Measurements from ENCODE around the gene APOA4. TPM values are rescaled to one million over a fixed set of nuclear protein-coding genes. Genes with fewer than 3 reads are reported as not detected.

The APOA4 gene
- total and polyA plus RNA-seq, 2 donors (not counting 3 experiments of a cell fraction or from before 2014, with no cell fraction given), result not detected

DNA sequence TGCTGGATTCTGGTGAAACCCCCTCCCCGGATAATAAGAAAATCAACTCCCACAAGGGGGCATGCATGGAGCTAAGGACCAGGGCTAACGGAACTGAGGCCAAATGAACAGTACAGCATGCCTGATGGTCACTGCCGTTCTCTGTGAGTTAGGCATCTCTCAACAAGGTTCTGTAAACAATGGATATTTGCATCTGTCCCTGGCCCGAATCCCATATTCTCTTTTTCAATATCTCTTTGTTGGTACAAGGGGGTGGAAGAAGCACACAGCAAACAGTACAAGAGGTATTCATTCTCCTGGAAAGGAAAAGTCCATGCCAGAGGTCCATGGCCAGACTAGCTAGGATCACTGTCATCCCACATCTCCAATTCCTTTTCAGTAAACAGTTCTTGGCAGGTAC is 46.5 kb upstream of the APOA4 start:
- no peak overlapping the region for H3K4me3 ChIP-seq (replicated peaks in 1 of 3; ENCODE audit: insufficient read depth in 1 of 3, low read depth in 1 of 3, low read length in 3 of 3)
- BruUV-seq (replicated peaks), result no TSS peak
- H2AFZ ChIP-seq (ENCODE audit: low read depth, low read length), result no peak overlapping the region
- ChIA-PET CTCF (interaction anchor here (1.2 kb wide), 1 partner anchor 78 kb away, joined by 3 read pairs; the partner anchor contains the start of gene APOA5), POLR2A (no interaction called here)
- H3K27me3 ChIP-seq (ENCODE audit: control insufficient read depth in 2 of 2, insufficient read depth in 2 of 2, low read length in 2 of 2), result no peaks in the 10 kb centered on the region
- no peaks in the 10 kb centered on the region for H3K9me1 ChIP-seq (replicated peaks; ENCODE audit: control insufficient read depth, extremely low read depth, insufficient read depth, low read length)
- no peak overlapping the region for H3K27ac ChIP-seq (ENCODE audit: insufficient read depth, low read depth, low read length)
- intact Hi-C loops (cut with micrococcal nuclease), result loop anchor here (5.0 kb wide), 1 partner anchor 77 kb away; the partner anchor contains the start of gene APOA5
- H3K36me3 ChIP-seq (ENCODE audit: control insufficient read depth in 2 of 2, extremely low read depth in 1 of 2, insufficient read depth in 2 of 2, low read length in 2 of 2), result peaks cover 6 to 11% of the 10 kb centered on the region in 2 experiments
- H3K9me3 ChIP-seq (replicated peaks; ENCODE audit: control insufficient read depth, insufficient read depth, low read length), result no peaks in the 10 kb centered on the region
- H3K4me1 ChIP-seq (ENCODE audit: control insufficient read depth, extremely low read depth, insufficient read depth, low read length), result peaks cover 6% of the 10 kb centered on the region
- no peak for TF ChIP-seq EZH2 (IDR thresholded peaks at IDR 0.05; ENCODE audit: borderline replicate concordance, low read depth, low read length, severe bottlenecking)
- TF ChIP-seq, protein P1, sequence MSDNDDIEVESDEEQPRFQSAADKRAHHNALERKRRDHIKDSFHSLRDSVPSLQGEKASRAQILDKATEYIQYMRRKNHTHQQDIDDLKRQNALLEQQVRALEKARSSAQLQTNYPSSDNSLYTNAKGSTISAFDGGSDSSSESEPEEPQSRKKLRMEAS (IDR thresholded peaks at IDR 0.05; ENCODE audit: insufficient read depth, insufficient read length), result no peak
- TF ChIP-seq POLR2AphosphoS5 (IDR thresholded peaks at IDR 0.05; ENCODE audit: insufficient read depth, low read depth, low read length), result no peak
- no peak overlapping the region for H3K4me2 ChIP-seq (ENCODE audit: insufficient read depth, low read length)
- dilution Hi-C loops (cut with MboI; ENCODE audit: extremely low pct_ligation_motif_present, low sequenced_read_pairs), result no loop called here
- no peak for FAIRE-seq
- DNase-seq (ENCODE audit: low read depth, low spot score), result no peak
- H3K79me2 ChIP-seq (ENCODE audit: control insufficient read depth, insufficient read depth, low read length), result no peaks in the 10 kb centered on the region
- H4K20me1 ChIP-seq (replicated peaks; ENCODE audit: control insufficient read depth, extremely low read depth, insufficient read depth, low read length), result no peaks in the 10 kb centered on the region
- H3K9ac ChIP-seq (replicated peaks; ENCODE audit: extremely low read depth, insufficient read depth, low read length), result no peak overlapping the region

DNA sequence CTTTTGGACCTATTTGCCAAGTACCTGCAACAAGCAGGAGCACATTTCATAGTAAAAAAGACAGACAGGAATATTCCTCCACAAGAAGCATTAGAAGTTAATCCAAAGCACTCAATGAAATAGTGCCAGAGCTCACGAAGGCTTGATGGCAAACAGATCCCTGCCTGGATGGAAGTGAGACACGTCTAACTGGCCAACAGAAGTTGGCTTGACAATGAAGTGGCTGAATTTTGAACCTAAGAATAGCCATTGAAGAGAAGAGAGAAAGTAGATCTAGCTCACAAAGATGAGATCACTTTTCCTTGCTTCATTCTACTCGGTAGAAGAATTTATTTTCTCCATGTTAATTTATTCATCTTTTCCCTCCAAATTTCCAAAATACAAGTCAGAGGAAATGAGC is 45.0 kb upstream of the APOA4 start:
- Histone ChIP-seq H3K36me3 (ENCODE audit: control insufficient read depth in 2 of 2, extremely low read depth in 1 of 2, insufficient read depth in 2 of 2, low read length in 2 of 2) (peaks cover 6 to 11% of the 10 kb centered on the region in 2 experiments), H3K27ac (ENCODE audit: insufficient read depth, low read depth, low read length) (no peak overlapping the region), H3K4me1 (ENCODE audit: control insufficient read depth, extremely low read depth, insufficient read depth, low read length) (peaks cover 6% of the 10 kb centered on the region), H3K9me1 (replicated peaks; ENCODE audit: control insufficient read depth, extremely low read depth, insufficient read depth, low read length) (no peaks in the 10 kb centered on the region), H3K9ac (replicated peaks; ENCODE audit: extremely low read depth, insufficient read depth, low read length) (no peak overlapping the region), H2AFZ (ENCODE audit: low read depth, low read length) (no peak overlapping the region), H3K4me3 (replicated peaks in 1 of 3; ENCODE audit: insufficient read depth in 1 of 3, low read depth in 1 of 3, low read length in 3 of 3) (no peak overlapping the region), H4K20me1 (replicated peaks; ENCODE audit: control insufficient read depth, extremely low read depth, insufficient read depth, low read length) (no peaks in the 10 kb centered on the region), H3K9me3 (replicated peaks; ENCODE audit: control insufficient read depth, insufficient read depth, low read length) (no peaks in the 10 kb centered on the region), H3K27me3 (ENCODE audit: control insufficient read depth in 2 of 2, insufficient read depth in 2 of 2, low read length in 2 of 2) (no peaks in the 10 kb centered on the region), H3K79me2 (ENCODE audit: control insufficient read depth, insufficient read depth, low read length) (no peaks in the 10 kb centered on the region), H3K4me2 (ENCODE audit: insufficient read depth, low read length) (no peak overlapping the region)
- no TSS peak for BruUV-seq (replicated peaks)
- FAIRE-seq (no peak), DNase-seq (ENCODE audit: low read depth, low spot score) (no peak)
- dilution Hi-C loops (cut with MboI; ENCODE audit: extremely low pct_ligation_motif_present, low sequenced_read_pairs) (no loop called here), intact Hi-C loops (cut with micrococcal nuclease) (loop anchor here (5.0 kb wide), 1 partner anchor 76 kb away; the partner anchor contains the start of gene APOA5)
- CTCF ChIA-PET, result interaction anchor here (0.8 to 0.9 kb wide), 2 partner anchors 12 to 77 kb away, joined by 3 read pairs; partner anchors contain the start of gene APOA5
- TF ChIP-seq JUN (IDR thresholded peaks at IDR 0.05; ENCODE audit: borderline replicate concordance, insufficient read depth, insufficient read length, low read depth) (no peak), POLR2A (IDR thresholded peaks at IDR 0.05; ENCODE audit: low read depth, low read length) (no peak), MYC (IDR thresholded peaks at IDR 0.05; ENCODE audit: low read depth, low read length) (no peak), EZH2 (IDR thresholded peaks at IDR 0.05; ENCODE audit: borderline replicate concordance, low read depth, low read length, severe bottlenecking) (no peak), POLR2AphosphoS5 (IDR thresholded peaks at IDR 0.05; ENCODE audit: insufficient read depth, low read depth, low read length) (no peak), FOS (IDR thresholded peaks at IDR 0.05; ENCODE audit: borderline replicate concordance, insufficient read depth, low read length) (no peak), GATA2 (IDR thresholded peaks at IDR 0.05; ENCODE audit: insufficient read depth, insufficient read length, low read depth, low read length) (no peak)
- TF ChIP-seq, protein P2, sequence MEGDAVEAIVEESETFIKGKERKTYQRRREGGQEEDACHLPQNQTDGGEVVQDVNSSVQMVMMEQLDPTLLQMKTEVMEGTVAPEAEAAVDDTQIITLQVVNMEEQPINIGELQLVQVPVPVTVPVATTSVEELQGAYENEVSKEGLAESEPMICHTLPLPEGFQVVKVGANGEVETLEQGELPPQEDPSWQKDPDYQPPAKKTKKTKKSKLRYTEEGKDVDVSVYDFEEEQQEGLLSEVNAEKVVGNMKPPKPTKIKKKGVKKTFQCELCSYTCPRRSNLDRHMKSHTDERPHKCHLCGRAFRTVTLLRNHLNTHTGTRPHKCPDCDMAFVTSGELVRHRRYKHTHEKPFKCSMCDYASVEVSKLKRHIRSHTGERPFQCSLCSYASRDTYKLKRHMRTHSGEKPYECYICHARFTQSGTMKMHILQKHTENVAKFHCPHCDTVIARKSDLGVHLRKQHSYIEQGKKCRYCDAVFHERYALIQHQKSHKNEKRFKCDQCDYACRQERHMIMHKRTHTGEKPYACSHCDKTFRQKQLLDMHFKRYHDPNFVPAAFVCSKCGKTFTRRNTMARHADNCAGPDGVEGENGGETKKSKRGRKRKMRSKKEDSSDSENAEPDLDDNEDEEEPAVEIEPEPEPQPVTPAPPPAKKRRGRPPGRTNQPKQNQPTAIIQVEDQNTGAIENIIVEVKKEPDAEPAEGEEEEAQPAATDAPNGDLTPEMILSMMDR (IDR thresholded peaks at IDR 0.05; ENCODE audit: extremely low read depth in 1 of 2, insufficient read depth in 1 of 2, low read depth in 1 of 2, low read length in 2 of 2), result no peak
- TF ChIP-seq, protein P1 (IDR thresholded peaks at IDR 0.05; ENCODE audit: insufficient read depth, insufficient read length), result no peak
- POLR2A ChIA-PET, result no interaction called here
